ENCODE data around the gene PRTN3. TPM values are rescaled to one million over a fixed set of nuclear protein-coding genes. Genes with fewer than 3 reads are reported as not detected.

Gene PRTN3
- polyA plus RNA-seq, 1 of the 3 experiments (the other 2 are of a cell fraction), result not detected

DNA sequence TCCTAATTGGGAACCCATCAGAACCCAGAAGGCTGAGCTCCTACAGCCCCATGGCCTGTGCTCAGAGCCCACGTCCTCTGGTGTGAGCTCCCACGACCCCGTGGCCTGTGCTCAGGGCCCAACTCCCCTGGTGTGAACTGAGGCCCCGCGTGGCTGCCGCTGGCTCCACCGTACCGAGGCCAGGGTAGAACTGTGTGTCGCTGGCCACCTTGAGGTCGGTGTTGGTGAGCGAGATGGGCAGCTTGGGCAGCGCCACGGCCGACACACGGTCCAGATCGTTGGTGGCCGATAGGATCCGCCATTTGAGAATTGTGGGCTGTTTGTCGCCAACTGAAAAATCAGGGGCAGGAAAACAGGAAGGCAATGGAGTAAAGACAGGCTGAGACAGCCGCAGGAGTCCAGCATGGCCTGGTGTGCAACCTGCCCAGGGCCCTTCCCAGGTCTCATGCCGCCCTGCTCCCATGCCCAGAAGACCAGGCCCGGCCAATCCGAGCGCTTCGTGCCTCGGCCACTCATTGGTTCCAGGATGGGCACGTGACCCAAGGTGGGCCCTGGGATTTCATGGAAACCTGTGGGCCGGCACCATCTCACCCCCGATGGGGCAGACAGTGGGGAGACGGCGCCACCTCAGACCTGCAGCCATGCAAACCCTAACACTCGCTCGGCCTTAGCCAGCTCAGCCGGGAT is 40.7 kb downstream of the PRTN3 start:
- H3F3A ChIP-seq (replicated peaks; ENCODE audit: insufficient read depth), result no peaks in the 10 kb centered on the region
- DNase-seq, result no peak
- TF ChIP-seq CHD2 (IDR thresholded peaks at IDR 0.05; ENCODE audit: low read length, partially characterized antibody) (no peak), RCOR1 (IDR thresholded peaks at IDR 0.05; ENCODE audit: low read length) (no peak), NFIC (IDR thresholded peaks at IDR 0.05; ENCODE audit: borderline replicate concordance) (no peak)
- TF ChIP-seq, protein P1, sequence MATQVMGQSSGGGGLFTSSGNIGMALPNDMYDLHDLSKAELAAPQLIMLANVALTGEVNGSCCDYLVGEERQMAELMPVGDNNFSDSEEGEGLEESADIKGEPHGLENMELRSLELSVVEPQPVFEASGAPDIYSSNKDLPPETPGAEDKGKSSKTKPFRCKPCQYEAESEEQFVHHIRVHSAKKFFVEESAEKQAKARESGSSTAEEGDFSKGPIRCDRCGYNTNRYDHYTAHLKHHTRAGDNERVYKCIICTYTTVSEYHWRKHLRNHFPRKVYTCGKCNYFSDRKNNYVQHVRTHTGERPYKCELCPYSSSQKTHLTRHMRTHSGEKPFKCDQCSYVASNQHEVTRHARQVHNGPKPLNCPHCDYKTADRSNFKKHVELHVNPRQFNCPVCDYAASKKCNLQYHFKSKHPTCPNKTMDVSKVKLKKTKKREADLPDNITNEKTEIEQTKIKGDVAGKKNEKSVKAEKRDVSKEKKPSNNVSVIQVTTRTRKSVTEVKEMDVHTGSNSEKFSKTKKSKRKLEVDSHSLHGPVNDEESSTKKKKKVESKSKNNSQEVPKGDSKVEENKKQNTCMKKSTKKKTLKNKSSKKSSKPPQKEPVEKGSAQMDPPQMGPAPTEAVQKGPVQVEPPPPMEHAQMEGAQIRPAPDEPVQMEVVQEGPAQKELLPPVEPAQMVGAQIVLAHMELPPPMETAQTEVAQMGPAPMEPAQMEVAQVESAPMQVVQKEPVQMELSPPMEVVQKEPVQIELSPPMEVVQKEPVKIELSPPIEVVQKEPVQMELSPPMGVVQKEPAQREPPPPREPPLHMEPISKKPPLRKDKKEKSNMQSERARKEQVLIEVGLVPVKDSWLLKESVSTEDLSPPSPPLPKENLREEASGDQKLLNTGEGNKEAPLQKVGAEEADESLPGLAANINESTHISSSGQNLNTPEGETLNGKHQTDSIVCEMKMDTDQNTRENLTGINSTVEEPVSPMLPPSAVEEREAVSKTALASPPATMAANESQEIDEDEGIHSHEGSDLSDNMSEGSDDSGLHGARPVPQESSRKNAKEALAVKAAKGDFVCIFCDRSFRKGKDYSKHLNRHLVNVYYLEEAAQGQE (IDR thresholded peaks at IDR 0.05; ENCODE audit: low read depth, low read length), result no peak
- H3K9me2 ChIP-seq, result no peaks in the 10 kb centered on the region
- no peak overlapping the region for H3K4me3 ChIP-seq (ENCODE audit: low read depth in 2 of 2, low read length in 1 of 2)
- H3K9ac ChIP-seq, result no peak overlapping the region
- H3K4me1 ChIP-seq (ENCODE audit: control insufficient read depth in 1 of 2, insufficient read depth in 2 of 2, low read depth in 1 of 2, low read length in 1 of 2), result peaks cover 0 to 12% of the 10 kb centered on the region in 2 experiments; a peak in 1 of 4 replicates
- no peak overlapping the region for H3K27ac ChIP-seq (ENCODE audit: low read depth in 2 of 2, low read length in 1 of 2)
- ChIA-PET CTCF (interaction anchor here (0.8 kb wide), 1 partner anchor 17 kb away, joined by 3 read pairs; no protein-coding TSS in a partner anchor), POLR2A (no interaction called here)
- H3K36me3 ChIP-seq (replicated peaks in 1 of 2; ENCODE audit: control insufficient read depth in 1 of 2, insufficient read depth in 2 of 2, low read length in 1 of 2), result peaks cover 7 to 59% of the 10 kb centered on the region in 2 experiments
- no peak overlapping the region for H3K4me2 ChIP-seq
- no peaks in the 10 kb centered on the region for H3K79me2 ChIP-seq (ENCODE audit: insufficient read depth)
- no peaks in the 10 kb centered on the region for H4K20me1 ChIP-seq (ENCODE audit: insufficient read depth)
- H3K9me3 ChIP-seq, result no peaks in the 10 kb centered on the region
- WGBS (ENCODE audit: low lambda C conversion rate), result 97% methylated on average over 24 of the region's 34 CpGs
- no peaks in the 10 kb centered on the region for H3K27me3 ChIP-seq (ENCODE audit: insufficient read depth)
- no peak overlapping the region for H2AFZ ChIP-seq (ENCODE audit: low read depth)

DNA sequence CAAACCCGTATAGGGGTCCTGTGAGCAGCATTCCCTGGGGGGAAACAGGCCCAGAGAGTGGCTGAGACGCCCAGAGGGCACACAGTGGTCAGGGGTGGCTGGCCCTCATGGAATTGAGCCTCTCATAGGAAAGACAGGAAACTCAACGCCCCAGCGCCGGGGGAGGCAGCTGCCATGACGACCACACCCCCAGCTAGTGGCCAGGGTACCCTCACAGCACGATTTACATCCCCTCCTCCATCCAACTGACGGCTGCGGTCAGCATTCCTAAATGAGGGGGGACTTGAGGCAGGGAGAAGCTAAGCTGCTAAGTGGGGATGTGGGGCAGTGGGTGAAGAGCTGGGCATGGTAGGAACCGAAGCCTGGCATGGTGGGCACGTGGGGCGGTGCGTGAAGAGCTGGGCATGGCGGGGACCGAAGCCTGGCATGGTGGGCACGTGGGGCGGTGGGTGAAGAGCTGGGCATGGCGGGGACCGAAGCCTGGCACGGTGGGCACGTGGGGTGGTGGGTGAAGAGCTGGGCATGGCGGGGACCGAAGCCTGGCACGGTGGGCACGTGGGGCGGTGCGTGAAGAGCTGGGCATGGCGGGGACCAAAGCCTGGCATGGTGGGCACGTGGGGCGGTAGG is 42.2 kb downstream of the PRTN3 start:
- POLR2A ChIA-PET, result no interaction called here
- H3K27me3 ChIP-seq (ENCODE audit: insufficient read depth), result no peaks in the 10 kb centered on the region
- WGBS (ENCODE audit: low lambda C conversion rate), result 95% methylated on average over 14 of the region's 30 CpGs
- TF ChIP-seq FOSL2 (IDR thresholded peaks at IDR 0.05; ENCODE audit: borderline replicate concordance, low read depth), result no peak
- TF ChIP-seq RCOR1 (IDR thresholded peaks at IDR 0.05; ENCODE audit: low read length), result no peak
- TF ChIP-seq, protein P2, sequence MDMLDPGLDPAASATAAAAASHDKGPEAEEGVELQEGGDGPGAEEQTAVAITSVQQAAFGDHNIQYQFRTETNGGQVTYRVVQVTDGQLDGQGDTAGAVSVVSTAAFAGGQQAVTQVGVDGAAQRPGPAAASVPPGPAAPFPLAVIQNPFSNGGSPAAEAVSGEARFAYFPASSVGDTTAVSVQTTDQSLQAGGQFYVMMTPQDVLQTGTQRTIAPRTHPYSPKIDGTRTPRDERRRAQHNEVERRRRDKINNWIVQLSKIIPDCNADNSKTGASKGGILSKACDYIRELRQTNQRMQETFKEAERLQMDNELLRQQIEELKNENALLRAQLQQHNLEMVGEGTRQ (IDR thresholded peaks at IDR 0.05; ENCODE audit: borderline replicate concordance, low read depth, low read length), result no peak
- TF ChIP-seq, protein P3, sequence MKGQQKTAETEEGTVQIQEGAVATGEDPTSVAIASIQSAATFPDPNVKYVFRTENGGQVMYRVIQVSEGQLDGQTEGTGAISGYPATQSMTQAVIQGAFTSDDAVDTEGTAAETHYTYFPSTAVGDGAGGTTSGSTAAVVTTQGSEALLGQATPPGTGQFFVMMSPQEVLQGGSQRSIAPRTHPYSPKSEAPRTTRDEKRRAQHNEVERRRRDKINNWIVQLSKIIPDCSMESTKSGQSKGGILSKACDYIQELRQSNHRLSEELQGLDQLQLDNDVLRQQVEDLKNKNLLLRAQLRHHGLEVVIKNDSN (IDR thresholded peaks at IDR 0.05; ENCODE audit: borderline replicate concordance, low read depth), result no peak
- no peak for TF ChIP-seq YY1 (IDR thresholded peaks at IDR 0.05; ENCODE audit: low read depth)
- no peak for TF ChIP-seq EZH2phosphoT487 (IDR thresholded peaks at IDR 0.05; ENCODE audit: borderline replicate concordance, low read depth)
- TF ChIP-seq, protein P1 (IDR thresholded peaks at IDR 0.05; ENCODE audit: low read depth, low read length), result no peak
- TF ChIP-seq TEAD4 (IDR thresholded peaks at IDR 0.05; ENCODE audit: borderline replicate concordance, insufficient read depth), result no peak
- TF ChIP-seq, protein P4, sequence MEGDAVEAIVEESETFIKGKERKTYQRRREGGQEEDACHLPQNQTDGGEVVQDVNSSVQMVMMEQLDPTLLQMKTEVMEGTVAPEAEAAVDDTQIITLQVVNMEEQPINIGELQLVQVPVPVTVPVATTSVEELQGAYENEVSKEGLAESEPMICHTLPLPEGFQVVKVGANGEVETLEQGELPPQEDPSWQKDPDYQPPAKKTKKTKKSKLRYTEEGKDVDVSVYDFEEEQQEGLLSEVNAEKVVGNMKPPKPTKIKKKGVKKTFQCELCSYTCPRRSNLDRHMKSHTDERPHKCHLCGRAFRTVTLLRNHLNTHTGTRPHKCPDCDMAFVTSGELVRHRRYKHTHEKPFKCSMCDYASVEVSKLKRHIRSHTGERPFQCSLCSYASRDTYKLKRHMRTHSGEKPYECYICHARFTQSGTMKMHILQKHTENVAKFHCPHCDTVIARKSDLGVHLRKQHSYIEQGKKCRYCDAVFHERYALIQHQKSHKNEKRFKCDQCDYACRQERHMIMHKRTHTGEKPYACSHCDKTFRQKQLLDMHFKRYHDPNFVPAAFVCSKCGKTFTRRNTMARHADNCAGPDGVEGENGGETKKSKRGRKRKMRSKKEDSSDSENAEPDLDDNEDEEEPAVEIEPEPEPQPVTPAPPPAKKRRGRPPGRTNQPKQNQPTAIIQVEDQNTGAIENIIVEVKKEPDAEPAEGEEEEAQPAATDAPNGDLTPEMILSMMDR (IDR thresholded peaks at IDR 0.05), result no peak
- TF ChIP-seq POLR2AphosphoS5 (IDR thresholded peaks at IDR 0.05; ENCODE audit: low read depth, low read length), result no peak

More for the DNA sequence above, 42.2 kb downstream of the PRTN3 start:
- H3K4me3 ChIP-seq (ENCODE audit: low read depth in 2 of 2, low read length in 1 of 2), result no peak overlapping the region
- peaks cover 10 to 53% of the 10 kb centered on the region in 2 experiments for H3K36me3 ChIP-seq (replicated peaks in 1 of 2; ENCODE audit: control insufficient read depth in 1 of 2, insufficient read depth in 2 of 2, low read length in 1 of 2)
- no peaks in the 10 kb centered on the region for H4K20me1 ChIP-seq (ENCODE audit: insufficient read depth)
- H3K4me2 ChIP-seq, result no peak overlapping the region
- DNase-seq, result no peak
- no peaks in the 10 kb centered on the region for H3K79me2 ChIP-seq (ENCODE audit: insufficient read depth)
- no peak overlapping the region for H2AFZ ChIP-seq (ENCODE audit: low read depth)
- H3F3A ChIP-seq (replicated peaks; ENCODE audit: insufficient read depth), result peaks cover 6% of the 10 kb centered on the region
- H3K9ac ChIP-seq, result no peak overlapping the region
- no peak overlapping the region for H3K27ac ChIP-seq (ENCODE audit: low read depth in 2 of 2, low read length in 1 of 2)
- CTCF ChIA-PET, result no interaction called here
- H3K9me3 ChIP-seq, result no peaks in the 10 kb centered on the region
- peaks cover 0 to 15% of the 10 kb centered on the region in 2 experiments; a peak in 1 of 4 replicates for H3K4me1 ChIP-seq (ENCODE audit: control insufficient read depth in 1 of 2, insufficient read depth in 2 of 2, low read depth in 1 of 2, low read length in 1 of 2)
- no peaks in the 10 kb centered on the region for H3K9me2 ChIP-seq

Measured in SK-N-SH (cell line).